Testis (tissue), 2 donors: ENCODE results near the gene KRT6C.

ENCODE experiments used
- CTCF ChIP-seq, 3 experiments: fragments of 450-650 bp in 2 of 3; fragments of 200-600 bp in 1 of 3; sonication (generic) in 1 of 3; IDR thresholded peaks; one replicate each; pipeline ENCODE4 v1.5.1; 2016 to 2019; ENCODE audit warnings: antibody characterized with exemption in 3 of 3, mild to moderate bottlenecking in 2 of 3, moderate library complexity in 1 of 3
- POLR2A ChIP-seq: fragments of 450-650 bp; IDR thresholded peaks from one replicate; pipeline ENCODE4 v1.6.1; 2017; ENCODE audit warnings: antibody characterized with exemption, mild to moderate bottlenecking, moderate library complexity

- TF ChIP-seq CTCF (IDR thresholded peaks at IDR 0.05) (no peak), POLR2A (no peak)
These were observed 29.6 kb downstream of the KRT6C start for GRCh38 chr12:52443966-52444365.
